Liver (tissue), 3 donors: Measurements from ENCODE around the gene KLHL14.

Experiments used
- CTCF ChIP-seq: fragments of 150-350 bp; IDR thresholded peaks from 2 replicates; pipeline ENCODE4 v1.5.1; 2017; ENCODE audit warnings: improper control_type of control experiment, low read depth, low read length; ENCODE audit not compliant: missing input control
- EGR1 ChIP-seq, 2 donors: IDR thresholded peaks; 2 replicates each; pipeline ENCODE4 v1.6.1; 2016 to 2018; ENCODE audit warnings: antibody characterized with exemption in 2 of 2, low read depth in 2 of 2
- FOXA1 ChIP-seq: IDR thresholded peaks from 2 replicates; pipeline ENCODE4 v1.6.1; 2016; ENCODE audit warnings: antibody characterized with exemption
- GABPA ChIP-seq, 2 donors: IDR thresholded peaks in 1 of 2; conservative IDR thresholded peaks in 1 of 2; 2 replicates each; pipeline ENCODE4 v1.6.1; 2016; ENCODE audit warnings: antibody characterized with exemption in 2 of 2, mild to moderate bottlenecking in 1 of 2, moderate library complexity in 1 of 2
- JUND ChIP-seq, 2 donors: IDR thresholded peaks; 2 replicates each; pipeline ENCODE4 v1.6.1; 2016; ENCODE audit warnings: antibody characterized with exemption in 2 of 2
- MAX ChIP-seq: IDR thresholded peaks from 2 replicates; pipeline ENCODE4 v1.6.1; 2016; ENCODE audit warnings: antibody characterized with exemption
- RAD21 ChIP-seq, 2 donors: IDR thresholded peaks; 2 replicates each; pipeline ENCODE4 v1.6.1; 2016; ENCODE audit warnings: antibody characterized with exemption in 2 of 2, mild to moderate bottlenecking in 2 of 2
- REST ChIP-seq: IDR thresholded peaks from 2 replicates; pipeline ENCODE4 v1.6.1; 2016; ENCODE audit warnings: antibody characterized with exemption, mild to moderate bottlenecking
- RXRA ChIP-seq, 2 donors: IDR thresholded peaks; 2 replicates each; pipeline ENCODE4 v1.6.1; 2017 to 2018; ENCODE audit warnings: antibody characterized with exemption in 2 of 2, mild to moderate bottlenecking in 1 of 2
- SP1 ChIP-seq: IDR thresholded peaks from 2 replicates; pipeline ENCODE4 v1.6.1; 2018; ENCODE audit warnings: antibody characterized with exemption, mild to moderate bottlenecking
- TAF1 ChIP-seq: conservative IDR thresholded peaks from 2 replicates; pipeline ENCODE4 v1.6.1; 2016; ENCODE audit warnings: antibody characterized with exemption, mild to moderate bottlenecking
- ZBTB33 ChIP-seq: IDR thresholded peaks from 2 replicates; pipeline ENCODE4 v1.6.1; 2016; ENCODE audit warnings: antibody characterized with exemption
- donor health status: healthy.
- donor health status: healthy.

DNA sequence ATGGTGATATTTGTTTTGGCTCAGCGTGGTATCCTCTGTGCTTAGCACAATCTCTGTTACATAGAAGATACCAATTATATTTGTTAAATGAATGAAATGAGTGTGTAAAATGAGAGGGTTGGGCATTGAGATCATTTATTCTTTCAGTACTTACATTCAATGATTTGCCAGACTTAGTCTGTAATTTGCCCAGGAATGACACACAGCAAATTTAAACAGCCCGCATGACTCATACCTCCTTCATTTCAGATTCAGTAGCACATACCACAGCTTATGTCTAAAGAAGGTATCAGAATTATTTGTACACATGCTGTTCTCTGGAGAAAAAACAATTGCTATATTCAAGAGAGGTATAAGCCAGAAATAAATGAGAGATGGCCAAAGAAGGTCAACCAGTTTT lies 37.0 kb downstream of the KLHL14 start:
- TF ChIP-seq CTCF (no peak), JUND (IDR thresholded peaks at IDR 0.05) (no peak), MAX (no peak), TAF1 (no peak), FOXA1 (no peak), RXRA (IDR thresholded peaks at IDR 0.05) (no peak), EGR1 (IDR thresholded peaks at IDR 0.05; ENCODE audit: low read depth in 2 of 2) (no peak), SP1 (no peak), REST (no peak), RAD21 (IDR thresholded peaks at IDR 0.05) (no peak), GABPA (IDR thresholded peaks at IDR 0.05 in 1 of 2, conservative IDR thresholded peaks at IDR 0.05 in 1 of 2) (no peak), ZBTB33 (no peak)
